Nephron (organoid): ENCODE measurements around the gene EML1.

Experiments used
- H3K27ac Mint-ChIP-seq, 3 experiments: 2 replicates each; pipeline ENCODE4 v1.8.0; 2020; ENCODE audit warnings: mixed read lengths in 3 of 3, mild to moderate bottlenecking in 2 of 3, moderate library complexity in 1 of 3
- H3K27me3 Mint-ChIP-seq: 2 replicates; pipeline ENCODE4 v1.8.0; 2021; ENCODE audit warnings: low read depth, mild to moderate bottlenecking, moderate library complexity, mixed read lengths
- H3K36me3 Mint-ChIP-seq: 2 replicates; pipeline ENCODE4 v1.8.0; 2020; ENCODE audit warnings: low read depth, mixed read lengths
- H3K4me1 Mint-ChIP-seq: 2 replicates; pipeline ENCODE4 v1.8.0; 2020; ENCODE audit warnings: mixed read lengths
- H3K4me3 Mint-ChIP-seq, 3 experiments: 2 replicates each; pipeline ENCODE4 v1.8.0; 2020; ENCODE audit warnings: mild to moderate bottlenecking in 3 of 3, mixed read lengths in 3 of 3, moderate library complexity in 2 of 3
- H3K9me3 Mint-ChIP-seq: 2 replicates; pipeline ENCODE4 v1.8.0; 2020; ENCODE audit warnings: mixed read lengths
- CTCF ChIP-seq, 3 experiments: fragments of 200-600 bp; sonication (generic); IDR thresholded peaks; one replicate each; pipeline ENCODE4 v1.5.0; 2021; ENCODE audit warnings: antibody characterized with exemption in 3 of 3; ENCODE audit not compliant: unreplicated experiment in 3 of 3

EML1 gene

GRCh38 chr14:99887407-99887806, 94.2 kb downstream of the EML1 start:
- H3K27me3 Mint-ChIP-seq, result peaks cover 7% of the 10 kb centered on the region
- peaks cover 9% of the 10 kb centered on the region for H3K4me1 Mint-ChIP-seq
- no peak overlapping the region for H3K27ac Mint-ChIP-seq
- no peak overlapping the region for H3K4me3 Mint-ChIP-seq
- H3K9me3 Mint-ChIP-seq, result no peaks in the 10 kb centered on the region
- TF ChIP-seq CTCF (IDR thresholded peaks at IDR 0.05; ENCODE audit: unreplicated experiment in 3 of 3), result no peak
- peaks cover 6% of the 10 kb centered on the region for H3K36me3 Mint-ChIP-seq

GRCh38 chr14:99888149-99888548, 94.9 kb downstream of the EML1 start:
- peaks cover 9% of the 10 kb centered on the region for H3K4me1 Mint-ChIP-seq
- H3K36me3 Mint-ChIP-seq, result peaks cover 6% of the 10 kb centered on the region
- no peak overlapping the region for H3K4me3 Mint-ChIP-seq
- no peaks in the 10 kb centered on the region for H3K9me3 Mint-ChIP-seq
- H3K27ac Mint-ChIP-seq, result no peak overlapping the region
- no peak for TF ChIP-seq CTCF (IDR thresholded peaks at IDR 0.05; ENCODE audit: unreplicated experiment in 3 of 3)
- peaks cover 7% of the 10 kb centered on the region for H3K27me3 Mint-ChIP-seq

GRCh38 chr14:99889268-99889667, 96.1 kb downstream of the EML1 start:
- Mint-ChIP-seq H3K4me3 (no peak overlapping the region), H3K27ac (no peak overlapping the region), H3K4me1 (peaks cover 5% of the 10 kb centered on the region), H3K9me3 (no peaks in the 10 kb centered on the region), H3K36me3 (peaks cover 3% of the 10 kb centered on the region), H3K27me3 (peaks cover 4% of the 10 kb centered on the region)
- TF ChIP-seq CTCF (IDR thresholded peaks at IDR 0.05; ENCODE audit: unreplicated experiment in 3 of 3), result no peak

- H3K27ac Mint-ChIP-seq, result no peak overlapping the region
- no peaks in the 10 kb centered on the region for H3K4me1 Mint-ChIP-seq
- H3K27me3 Mint-ChIP-seq, result peaks cover 4% of the 10 kb centered on the region
- peaks cover 6% of the 10 kb centered on the region for H3K36me3 Mint-ChIP-seq
- no peak for TF ChIP-seq CTCF (IDR thresholded peaks at IDR 0.05; ENCODE audit: unreplicated experiment in 3 of 3)
- H3K4me3 Mint-ChIP-seq, result no peak overlapping the region
- H3K9me3 Mint-ChIP-seq, result no peaks in the 10 kb centered on the region
These were observed 98.1 kb downstream of the EML1 start for GRCh38 chr14:99891266-99891665.

GRCh38 chr14:99891900-99892299, 98.7 kb downstream of the EML1 start:
- Mint-ChIP-seq H3K27me3 (peaks cover 4% of the 10 kb centered on the region), H3K27ac (no peak overlapping the region), H3K4me1 (no peaks in the 10 kb centered on the region), H3K9me3 (no peaks in the 10 kb centered on the region), H3K4me3 (no peak overlapping the region), H3K36me3 (peaks cover 7% of the 10 kb centered on the region)
- no peak for TF ChIP-seq CTCF (IDR thresholded peaks at IDR 0.05; ENCODE audit: unreplicated experiment in 3 of 3)

GRCh38 chr14:99892406-99892805, 99.2 kb downstream of the EML1 start:
- peaks cover 4% of the 10 kb centered on the region for H3K27me3 Mint-ChIP-seq
- no peak for TF ChIP-seq CTCF (IDR thresholded peaks at IDR 0.05; ENCODE audit: unreplicated experiment in 3 of 3)
- no peaks in the 10 kb centered on the region for H3K9me3 Mint-ChIP-seq
- no peak overlapping the region for H3K27ac Mint-ChIP-seq
- peaks cover 9% of the 10 kb centered on the region for H3K36me3 Mint-ChIP-seq
- H3K4me3 Mint-ChIP-seq, result no peak overlapping the region
- H3K4me1 Mint-ChIP-seq, result no peaks in the 10 kb centered on the region
